ENCODE measurements around the gene MITF. TPM values are rescaled to one million over a fixed set of nuclear protein-coding genes. Genes with fewer than 3 reads are reported as not detected.

The MITF gene
- total and polyA plus RNA-seq, 12 donors = 15.1 to 101 (median 81.7) TPM

DNA sequence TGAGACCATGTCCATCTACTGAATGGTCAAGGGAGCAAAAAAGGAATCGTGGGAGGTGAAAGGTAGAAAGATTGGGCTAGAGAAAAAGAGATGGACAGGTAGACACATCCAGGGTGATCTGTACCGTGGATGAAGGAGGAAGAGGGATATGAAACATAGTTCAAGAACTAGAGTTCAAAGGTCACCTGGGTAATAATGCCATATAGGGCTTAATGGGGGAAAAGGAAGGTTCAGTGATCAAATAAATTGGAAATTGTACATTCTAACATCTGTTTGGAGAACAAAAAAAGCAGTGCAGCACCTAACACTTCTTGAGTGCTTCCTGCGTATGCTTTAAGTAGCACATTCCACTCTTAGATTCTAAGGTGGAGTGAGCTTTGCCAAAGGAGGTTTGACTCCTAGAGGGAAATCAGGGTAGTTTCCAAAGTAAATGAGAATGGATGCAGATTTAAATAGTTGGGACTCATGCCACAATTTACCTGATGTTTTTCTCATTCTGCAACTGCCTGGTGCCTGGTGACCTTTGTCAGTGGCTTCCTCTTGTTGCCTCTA, 46.6 kb downstream of the MITF start:
- DNase-seq (no peak), ATAC-seq (no peak)
- H3K9me3 ChIP-seq = no peaks in the 10 kb centered on the region
- H3K27ac ChIP-seq = peak overlapping the region in 7 of 10 donors; percentile 7 to 63 (median 44)
- no peaks in the 10 kb centered on the region for H3K27me3 ChIP-seq
- H3K4me1 ChIP-seq = peaks cover 12 to 73% (median 49%) of the 10 kb centered on the region in 9 donors
- no peak overlapping the region for H3K4me3 ChIP-seq
- intact Hi-C loops (cut with DNase I) = loop anchor here in 5 of 10 donors (5.0 kb wide), 3 partner anchors 39 to 49 kb away; partner anchors contain the start of gene MITF (in 1 of the 5)
- 75 to 84% methylated on average over 3 of the region's 3 CpGs for WGBS, 2 donors
- TF ChIP-seq, protein P1, sequence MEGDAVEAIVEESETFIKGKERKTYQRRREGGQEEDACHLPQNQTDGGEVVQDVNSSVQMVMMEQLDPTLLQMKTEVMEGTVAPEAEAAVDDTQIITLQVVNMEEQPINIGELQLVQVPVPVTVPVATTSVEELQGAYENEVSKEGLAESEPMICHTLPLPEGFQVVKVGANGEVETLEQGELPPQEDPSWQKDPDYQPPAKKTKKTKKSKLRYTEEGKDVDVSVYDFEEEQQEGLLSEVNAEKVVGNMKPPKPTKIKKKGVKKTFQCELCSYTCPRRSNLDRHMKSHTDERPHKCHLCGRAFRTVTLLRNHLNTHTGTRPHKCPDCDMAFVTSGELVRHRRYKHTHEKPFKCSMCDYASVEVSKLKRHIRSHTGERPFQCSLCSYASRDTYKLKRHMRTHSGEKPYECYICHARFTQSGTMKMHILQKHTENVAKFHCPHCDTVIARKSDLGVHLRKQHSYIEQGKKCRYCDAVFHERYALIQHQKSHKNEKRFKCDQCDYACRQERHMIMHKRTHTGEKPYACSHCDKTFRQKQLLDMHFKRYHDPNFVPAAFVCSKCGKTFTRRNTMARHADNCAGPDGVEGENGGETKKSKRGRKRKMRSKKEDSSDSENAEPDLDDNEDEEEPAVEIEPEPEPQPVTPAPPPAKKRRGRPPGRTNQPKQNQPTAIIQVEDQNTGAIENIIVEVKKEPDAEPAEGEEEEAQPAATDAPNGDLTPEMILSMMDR (IDR thresholded peaks at IDR 0.05) = no peak
- no peaks in the 10 kb centered on the region for H3K36me3 ChIP-seq

- Histone ChIP-seq H3K9me3 (no peaks in the 10 kb centered on the region), H3K36me3 (no peaks in the 10 kb centered on the region), H3K4me3 (no peak overlapping the region), H3K27ac (peak overlapping the region in 7 of 10 donors; percentile 13 to 71 (median 60)), H3K4me1 (peaks cover 15 to 73% (median 56%) of the 10 kb centered on the region in 9 donors), H3K27me3 (no peaks in the 10 kb centered on the region)
- TF ChIP-seq, protein P1 (IDR thresholded peaks at IDR 0.05) = no peak
- peak; percentile 14 to 81 (median 71) for ATAC-seq
- peak in 1 of 2 donors; percentile 24 for DNase-seq
- intact Hi-C loops (cut with DNase I) = loop anchor here in 5 of 10 donors (5.0 kb wide), 3 partner anchors 40 to 50 kb away; partner anchors contain the start of gene MITF (in 1 of the 5)
- WGBS, 2 donors = 37 to 49% methylated on average over 4 of the region's 4 CpGs
Observed at GRCh38 chr3:69786854-69787253, 47.6 kb downstream of the MITF start.

DNA sequence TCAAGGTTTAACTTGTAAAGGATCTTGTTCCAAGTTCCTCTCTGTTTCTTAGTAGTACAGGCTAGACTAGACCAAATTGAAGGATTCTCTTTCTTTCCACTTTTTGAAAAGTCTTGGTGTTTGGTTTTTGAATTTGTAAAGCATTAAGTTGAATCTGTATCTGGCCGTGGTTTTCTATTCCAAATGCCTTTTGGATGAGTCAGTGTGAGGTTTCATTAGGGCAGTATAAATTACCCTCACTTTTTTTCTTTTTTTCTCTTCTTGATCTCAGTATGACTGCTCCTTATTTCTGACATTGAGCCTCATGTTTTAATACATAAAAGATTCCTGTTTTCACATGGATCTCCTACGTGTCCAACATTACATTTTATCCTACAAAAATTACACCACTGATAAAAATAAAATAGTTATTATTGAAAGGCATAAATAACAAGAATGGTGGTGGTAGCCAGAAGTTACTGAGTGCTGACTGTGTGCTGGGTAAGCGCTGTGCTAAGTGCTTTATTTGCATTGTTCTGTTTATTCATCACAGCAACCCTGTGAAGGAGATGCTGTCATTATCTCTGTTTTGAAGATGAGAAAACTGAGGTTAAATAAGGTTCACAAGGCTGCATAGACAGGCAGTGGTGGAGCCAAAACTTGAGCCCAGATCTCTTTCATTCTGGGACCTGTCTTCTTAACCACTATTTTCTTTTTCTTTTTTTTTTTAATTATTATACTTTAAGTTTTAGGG, 48.3 kb downstream of the MITF start:
- H3K36me3 ChIP-seq = no peaks in the 10 kb centered on the region
- DNase-seq (no peak), ATAC-seq (no peak)
- peaks cover 15 to 77% (median 64%) of the 10 kb centered on the region in 9 donors for H3K4me1 ChIP-seq
- H3K4me3 ChIP-seq = no peak overlapping the region
- H3K27ac ChIP-seq = peak overlapping the region in 7 of 10 donors; percentile 13 to 71 (median 60)
- WGBS, 2 donors = 38 to 47% methylated on average over 3 of the region's 3 CpGs
- no peaks in the 10 kb centered on the region for H3K9me3 ChIP-seq
- TF ChIP-seq, protein P1 (IDR thresholded peaks at IDR 0.05) = no peak
- intact Hi-C loops (cut with DNase I) = loop anchor here in 5 of 10 donors (5.0 kb wide), 3 partner anchors 40 to 50 kb away; partner anchors contain the start of gene MITF (in 1 of the 5)
- no peaks in the 10 kb centered on the region for H3K27me3 ChIP-seq

DNA sequence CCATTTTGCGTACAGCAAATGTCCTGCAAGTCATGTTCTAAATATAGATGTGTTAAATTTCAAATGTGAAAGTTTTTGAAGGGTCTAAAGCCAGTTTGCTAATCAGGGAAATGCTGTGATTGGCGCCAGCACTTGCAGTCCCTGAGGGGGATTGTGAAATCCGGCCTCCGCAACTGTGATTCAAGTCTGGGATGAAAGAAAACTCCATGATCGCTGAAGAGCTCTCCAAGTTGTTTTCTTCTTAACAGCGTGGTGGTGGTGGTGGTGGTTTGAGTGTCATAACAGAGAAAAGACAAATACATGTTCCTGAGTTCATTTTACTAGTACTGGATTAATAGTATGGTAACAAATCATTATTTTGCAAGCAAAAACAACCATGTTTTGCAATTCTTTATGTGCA, 51.8 kb downstream of the MITF start:
- Histone ChIP-seq H3K4me3 (peak overlapping the region in 4 of 10 donors; percentile 1 to 8 (median 2)), H3K27me3 (no peaks in the 10 kb centered on the region), H3K36me3 (no peaks in the 10 kb centered on the region), H3K4me1 (peaks cover 5 to 56% (median 45%) of the 10 kb centered on the region in 9 donors), H3K9me3 (no peaks in the 10 kb centered on the region), H3K27ac (peak overlapping the region in 9 of 10 donors; percentile 1 to 72 (median 63))
- intact Hi-C loops (cut with DNase I) = loop anchor here in 9 of 10 donors (1.0 to 10.0 kb wide), 9 partner anchors 49 to 156 kb away; no protein-coding TSS in a partner anchor
- DNase-seq (peak; percentile 58 to 68), ATAC-seq (peak; percentile 60 to 83 (median 76))
- TF ChIP-seq, protein P1 (IDR thresholded peaks at IDR 0.05) = no peak
- 3 to 5% methylated on average over 6 of the region's 6 CpGs for WGBS, 2 donors
